Karpas-422 (cell line): Measurements from ENCODE around the gene CKAP5. TPM values are rescaled to one million over a fixed set of nuclear protein-coding genes. Genes with fewer than 3 reads are reported as not detected.

Experiments used
- DNase-seq: peaks from one replicate; pipeline ENCODE4 v3.0.0-alpha.2; 2015
- H2AFZ ChIP-seq: fragments of 200-600 bp; sonication (generic); 2 replicates; pipeline ENCODE4 v1.6.1; 2014; ENCODE audit warnings: antibody characterized with exemption, low read length, mixed read lengths
- H3K27ac ChIP-seq: fragments of 200-600 bp; sonication (generic); 2 replicates; pipeline ENCODE4 v1.5.1; 2014; ENCODE audit warnings: mild to moderate bottlenecking, low read length, moderate library complexity
- H3K27me3 ChIP-seq: fragments of 200-600 bp; sonication (generic); 2 replicates; pipeline ENCODE4 v1.6.1; 2014; ENCODE audit warnings: low read length, mixed read lengths
- H3K36me3 ChIP-seq: fragments of 200-600 bp; sonication (generic); 2 replicates; pipeline ENCODE4 v1.6.1; 2014; ENCODE audit warnings: low read length, mixed read lengths; ENCODE audit not compliant: insufficient read depth
- H3K4me1 ChIP-seq: fragments of 200-600 bp; sonication (generic); 2 replicates; pipeline ENCODE4 v1.6.1; 2014; ENCODE audit warnings: mild to moderate bottlenecking, low read length, mixed read lengths
- H3K4me2 ChIP-seq: fragments of 200-600 bp; sonication (generic); 2 replicates; pipeline ENCODE4 v1.6.1; 2014; ENCODE audit warnings: low read length, low read depth, mild to moderate bottlenecking; ENCODE audit not compliant: poor library complexity, severe bottlenecking
- H3K4me3 ChIP-seq: fragments of 200-600 bp; sonication (generic); 2 replicates; pipeline ENCODE4 v1.5.1; 2014; ENCODE audit warnings: mild to moderate bottlenecking, antibody characterized with exemption, low read length, mixed read lengths
- H3K79me2 ChIP-seq: fragments of 200-600 bp; sonication (generic); 2 replicates; pipeline ENCODE4 v1.6.1; 2014; ENCODE audit warnings: mild to moderate bottlenecking, low read length, mixed read lengths
- H3K9ac ChIP-seq: fragments of 200-600 bp; sonication (generic); 2 replicates; pipeline ENCODE4 v1.6.0; 2014; ENCODE audit warnings: low read length
- H3K9me2 ChIP-seq: fragments of 200-600 bp; sonication (generic), shearing (Covaris generic); replicated peaks from 2 replicates; pipeline ENCODE4 v1.6.0; 2014; ENCODE audit warnings: mild to moderate bottlenecking, low read length, moderate library complexity; ENCODE audit not compliant: insufficient read depth
- H3K9me3 ChIP-seq: fragments of 300-700, 200-600 bp; sonication (generic); 2 replicates; pipeline ENCODE4 v1.6.1; 2014; ENCODE audit warnings: low read length, mixed read lengths
- H4K20me1 ChIP-seq: fragments of 200-600 bp; sonication (generic); 2 replicates; pipeline ENCODE4 v1.6.1; 2014; ENCODE audit warnings: mild to moderate bottlenecking, antibody characterized with exemption, low read length, low read depth; ENCODE audit not compliant: insufficient read depth
- total RNA-seq: library from RNA; depleted of rRNA; stranded (reverse); fragments of >200 nt; shearing (Covaris generic); gene quantifications from 2 replicates; pipeline ENCODE4 v1.2.3, GENCODE V29; 2014; ENCODE audit warnings: low replicate concordance

Gene CKAP5
- total RNA-seq, 1 experiment from 2014 or later = 82.2 TPM

GRCh38 chr11:46778416-46778815 is 67.7 kb downstream of the CKAP5 start:
- Histone ChIP-seq H3K27me3 (no peaks in the 10 kb centered on the region), H3K9ac (no peak overlapping the region), H4K20me1 (no peaks in the 10 kb centered on the region), H3K9me3 (no peaks in the 10 kb centered on the region), H3K9me2 (no peaks in the 10 kb centered on the region), H3K4me3 (no peak overlapping the region), H3K4me2 (no peak overlapping the region), H2AFZ (no peak overlapping the region), H3K79me2 (peaks cover 10% of the 10 kb centered on the region), H3K36me3 (peaks cover 50% of the 10 kb centered on the region), H3K4me1 (no peaks in the 10 kb centered on the region), H3K27ac (no peak overlapping the region)
- DNase-seq = no peak

- H3K4me2 ChIP-seq = no peak overlapping the region
- peaks cover 10% of the 10 kb centered on the region for H3K79me2 ChIP-seq
- no peak overlapping the region for H3K9ac ChIP-seq
- H3K9me3 ChIP-seq = no peaks in the 10 kb centered on the region
- no peak for DNase-seq
- H3K4me3 ChIP-seq = no peak overlapping the region
- peaks cover 48% of the 10 kb centered on the region for H3K36me3 ChIP-seq
- H3K27ac ChIP-seq = no peak overlapping the region
- no peaks in the 10 kb centered on the region for H3K27me3 ChIP-seq
- H3K4me1 ChIP-seq = no peaks in the 10 kb centered on the region
- no peak overlapping the region for H2AFZ ChIP-seq
- no peaks in the 10 kb centered on the region for H3K9me2 ChIP-seq
- no peaks in the 10 kb centered on the region for H4K20me1 ChIP-seq
These were observed 69.2 kb downstream of the CKAP5 start for GRCh38 chr11:46776878-46777277.

GRCh38 chr11:46769636-46770221 is 76.4 kb downstream of the CKAP5 start:
- H3K9me3 ChIP-seq = no peaks in the 10 kb centered on the region
- DNase-seq = no peak
- no peak overlapping the region for H2AFZ ChIP-seq

GRCh38 chr11:46766656-46767055 is 79.4 kb downstream of the CKAP5 start:
- DNase-seq = no peak
- Histone ChIP-seq H3K36me3 (peaks cover 79% of the 10 kb centered on the region), H3K27ac (no peak overlapping the region), H3K9me2 (no peaks in the 10 kb centered on the region), H2AFZ (no peak overlapping the region), H4K20me1 (no peaks in the 10 kb centered on the region), H3K27me3 (no peaks in the 10 kb centered on the region), H3K4me2 (no peak overlapping the region), H3K79me2 (no peaks in the 10 kb centered on the region), H3K9ac (no peak overlapping the region), H3K4me1 (0 out of 2 replicates have a peak, but pooled peaks cover 3% of the 10 kb centered on the region), H3K4me3 (no peak overlapping the region), H3K9me3 (no peaks in the 10 kb centered on the region)

More at GRCh38 chr11:46769636-46770221, 76.4 kb downstream of the CKAP5 start:
- no peaks in the 10 kb centered on the region for H4K20me1 ChIP-seq
- no peaks in the 10 kb centered on the region for H3K79me2 ChIP-seq
- H3K36me3 ChIP-seq = peaks cover 64% of the 10 kb centered on the region; the same call in 1 of the 2 replicates
- H3K27me3 ChIP-seq = no peaks in the 10 kb centered on the region
- no peak overlapping the region for H3K4me2 ChIP-seq
- no peak overlapping the region for H3K4me3 ChIP-seq
- no peaks in the 10 kb centered on the region for H3K4me1 ChIP-seq
- no peak overlapping the region for H3K9ac ChIP-seq
- no peak overlapping the region for H3K27ac ChIP-seq
- no peaks in the 10 kb centered on the region for H3K9me2 ChIP-seq

- no peak for DNase-seq
- H3K9ac ChIP-seq = no peak overlapping the region
- H3K27me3 ChIP-seq = no peaks in the 10 kb centered on the region
- no peaks in the 10 kb centered on the region for H4K20me1 ChIP-seq
- H3K4me3 ChIP-seq = no peak overlapping the region
- no peaks in the 10 kb centered on the region for H3K9me3 ChIP-seq
- no peak overlapping the region for H2AFZ ChIP-seq
- no peaks in the 10 kb centered on the region for H3K79me2 ChIP-seq
- H3K4me1 ChIP-seq = peaks cover 3% of the 10 kb centered on the region; the same call in 1 of the 2 replicates
- H3K4me2 ChIP-seq = no peak overlapping the region
- no peaks in the 10 kb centered on the region for H3K9me2 ChIP-seq
- H3K27ac ChIP-seq = no peak overlapping the region
- H3K36me3 ChIP-seq = peaks cover 84% of the 10 kb centered on the region
These were observed 83.8 kb downstream of the CKAP5 start for GRCh38 chr11:46762248-46762647.

- H2AFZ ChIP-seq = no peak overlapping the region
- no peaks in the 10 kb centered on the region for H3K9me2 ChIP-seq
- no peaks in the 10 kb centered on the region for H3K79me2 ChIP-seq
- H3K4me1 ChIP-seq = peaks cover 3% of the 10 kb centered on the region; the same call in 1 of the 2 replicates
- H3K9ac ChIP-seq = no peak overlapping the region
- H3K4me2 ChIP-seq = no peak overlapping the region
- H3K4me3 ChIP-seq = no peak overlapping the region
- H3K9me3 ChIP-seq = no peaks in the 10 kb centered on the region
- no peak overlapping the region for H3K27ac ChIP-seq
- DNase-seq = no peak
- no peaks in the 10 kb centered on the region for H4K20me1 ChIP-seq
- H3K36me3 ChIP-seq = peaks cover 82% of the 10 kb centered on the region
- no peaks in the 10 kb centered on the region for H3K27me3 ChIP-seq
These were observed 84.3 kb downstream of the CKAP5 start for GRCh38 chr11:46761807-46762206.

- Histone ChIP-seq H3K4me3 (no peak overlapping the region), H3K27me3 (no peaks in the 10 kb centered on the region), H3K27ac (no peak overlapping the region), H3K9ac (no peak overlapping the region), H3K9me3 (no peaks in the 10 kb centered on the region), H3K36me3 (peaks cover 76% of the 10 kb centered on the region), H3K4me1 (peaks cover 3% of the 10 kb centered on the region; the same call in 1 of the 2 replicates), H3K79me2 (no peaks in the 10 kb centered on the region), H2AFZ (no peak overlapping the region), H4K20me1 (no peaks in the 10 kb centered on the region), H3K4me2 (no peak overlapping the region), H3K9me2 (no peaks in the 10 kb centered on the region)
- no peak for DNase-seq
These were observed 85.5 kb downstream of the CKAP5 start for GRCh38 chr11:46760429-46761128.

- Histone ChIP-seq H3K4me1 (peaks cover 3% of the 10 kb centered on the region; the same call in 1 of the 2 replicates), H3K4me2 (no peak overlapping the region), H3K27me3 (no peaks in the 10 kb centered on the region), H3K27ac (no peak overlapping the region), H3K9ac (no peak overlapping the region), H3K4me3 (no peak overlapping the region), H2AFZ (no peak overlapping the region), H4K20me1 (no peaks in the 10 kb centered on the region), H3K9me2 (no peaks in the 10 kb centered on the region), H3K36me3 (peaks cover 74% of the 10 kb centered on the region), H3K79me2 (no peaks in the 10 kb centered on the region), H3K9me3 (no peaks in the 10 kb centered on the region)
- DNase-seq = no peak
These were observed 86.9 kb downstream of the CKAP5 start for GRCh38 chr11:46759196-46759595.
